Endometrium (tissue), 2 donors: ENCODE results near the gene AGXT.

Experiments used
- FAIRE-seq: peaks from 2 replicates; lab custom pipeline; 2012; peaks lifted over from hg19 to GRCh38; lab: Jason Lieb, UNC
- donor health status: control.
- donor health status: control.

AGXT gene

GRCh38 chr2:240869956-240870875 lies 1.6 kb downstream of the AGXT start:
- no peak for FAIRE-seq

GRCh38 chr2:240871071-240871958 lies 2.7 kb downstream of the AGXT start:
- FAIRE-seq: no peak

- no peak for FAIRE-seq
These were observed 3.9 kb downstream of the AGXT start for GRCh38 chr2:240872317-240873097.

- FAIRE-seq: no peak
These were observed 4.6 kb downstream of the AGXT start for GRCh38 chr2:240873098-240873788.

GRCh38 chr2:240873805-240874714 lies 5.4 kb downstream of the AGXT start:
- no peak for FAIRE-seq

GRCh38 chr2:240874715-240875227 lies 6.1 kb downstream of the AGXT start:
- no peak for FAIRE-seq

GRCh38 chr2:240875228-240876034 lies 6.8 kb downstream of the AGXT start:
- no peak for FAIRE-seq

- no peak for FAIRE-seq
These were observed 7.4 kb downstream of the AGXT start for GRCh38 chr2:240876035-240876474.

GRCh38 chr2:240876475-240877251 lies 8.0 kb downstream of the AGXT start:
- no peak for FAIRE-seq

- FAIRE-seq: no peak
These were observed 9.1 kb downstream of the AGXT start for GRCh38 chr2:240877460-240878340.

GRCh38 chr2:240878341-240878936 lies 9.8 kb downstream of the AGXT start:
- no peak for FAIRE-seq

- no peak for FAIRE-seq
These were observed 10.5 kb downstream of the AGXT start for GRCh38 chr2:240879105-240879504.

- FAIRE-seq: no peak
These were observed 13.3 kb downstream of the AGXT start for GRCh38 chr2:240881913-240882312.

- no peak for FAIRE-seq
These were observed 15.6 kb downstream of the AGXT start for GRCh38 chr2:240884221-240884620.

- no peak for FAIRE-seq
These were observed 16.1 kb downstream of the AGXT start for GRCh38 chr2:240884745-240885144.

GRCh38 chr2:240885566-240885965 lies 16.9 kb downstream of the AGXT start:
- no peak for FAIRE-seq

GRCh38 chr2:240886023-240886565 lies 17.5 kb downstream of the AGXT start:
- no peak for FAIRE-seq
